ENCODE data around the gene SPATA13.

- TF ChIP-seq CTCF (IDR thresholded peaks at IDR 0.05) (no peak), POLR2A (IDR thresholded peaks at IDR 0.05) (no peak)
These were observed 11.6 kb downstream of the SPATA13 start for GRCh38 chr13:24172071-24172470.
